GM19193 (cell line): ENCODE data around the gene NOX5.

Source experiments
- POLR2A ChIP-seq: IDR thresholded peaks from 4 replicates; pipeline ENCODE4 v1.6.1; 2011; ENCODE audit not compliant: insufficient read depth, insufficient read length; ENCODE audit errors: extremely low read depth

The NOX5 gene

DNA sequence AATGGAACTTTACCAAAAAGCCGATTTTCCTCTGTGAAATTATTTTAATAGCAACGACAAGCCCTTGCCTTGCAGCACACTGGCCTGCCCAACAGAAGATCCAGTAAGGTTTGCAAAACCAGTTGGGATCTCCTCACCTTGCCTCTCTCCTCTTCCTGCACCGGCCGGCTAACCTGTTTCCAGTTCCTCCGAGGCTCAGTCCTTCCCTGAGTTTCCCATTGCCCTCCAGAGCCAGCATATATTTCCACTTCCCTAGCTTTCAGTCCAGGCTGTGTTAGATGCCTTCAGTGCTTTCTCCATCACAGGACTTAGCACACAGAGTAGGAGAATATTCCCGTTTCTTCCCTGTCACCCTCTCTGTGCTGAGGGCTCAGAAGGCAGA is 60.3 kb downstream of the NOX5 start:
- no peak for TF ChIP-seq POLR2A

DNA sequence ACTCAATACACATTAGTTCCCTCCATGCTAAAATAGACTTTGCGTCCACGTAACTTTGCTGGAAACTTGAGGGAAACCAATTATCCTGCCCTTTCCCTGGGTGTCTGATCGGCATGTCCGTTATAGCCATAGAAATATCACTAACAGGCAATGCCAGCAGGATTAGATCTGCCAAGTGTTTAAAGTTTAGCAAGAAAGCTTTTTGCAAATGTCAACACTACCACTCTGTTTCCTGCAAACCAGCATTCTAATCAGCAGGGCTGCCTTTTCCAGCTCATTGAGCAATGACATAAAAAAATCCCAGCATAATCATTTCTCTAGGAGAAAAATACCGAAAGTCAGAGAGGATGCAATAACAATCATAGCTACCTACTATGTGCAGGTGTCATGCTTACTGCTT is 60.9 kb downstream of the NOX5 start:
- no peak for TF ChIP-seq POLR2A

DNA sequence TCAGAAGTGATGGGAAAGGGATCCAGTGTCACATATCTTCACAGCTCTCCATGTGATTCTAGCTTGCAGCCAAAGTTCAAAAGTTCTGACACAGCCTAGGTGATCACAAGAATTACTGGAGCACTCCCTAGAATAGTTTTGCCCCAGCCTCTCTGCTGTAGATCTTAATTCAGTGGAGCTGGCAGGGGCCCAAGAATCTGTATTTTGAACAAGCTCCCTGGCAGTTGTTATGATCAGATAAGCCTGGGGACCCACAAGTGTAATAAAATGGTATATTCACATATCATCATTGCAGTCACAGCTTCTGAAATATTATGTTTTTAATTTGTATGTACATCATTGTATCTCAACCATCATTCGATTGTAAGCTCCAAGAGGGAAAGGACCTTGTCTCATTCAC is 62.3 kb downstream of the NOX5 start:
- TF ChIP-seq POLR2A = no peak

DNA sequence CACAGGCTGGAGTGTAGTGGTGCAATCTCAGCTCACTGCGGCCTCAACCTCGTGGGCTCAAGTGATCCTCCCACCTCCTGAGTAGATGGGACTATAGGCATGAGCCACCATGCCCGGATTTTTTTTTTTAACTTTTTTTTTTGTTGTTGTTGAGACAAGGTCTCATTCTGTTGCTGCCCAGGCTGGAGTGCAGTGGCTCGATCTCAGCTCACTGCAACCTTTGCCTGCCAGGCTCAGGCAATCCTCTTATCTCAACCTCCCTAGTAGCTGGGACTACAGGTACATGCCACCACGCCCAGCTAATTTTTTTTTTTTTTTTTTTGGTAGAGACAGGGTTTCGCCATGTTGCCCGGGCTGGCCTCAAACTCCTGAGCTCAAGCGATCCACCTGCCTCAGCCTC is 64.1 kb downstream of the NOX5 start:
- no peak for TF ChIP-seq POLR2A

DNA sequence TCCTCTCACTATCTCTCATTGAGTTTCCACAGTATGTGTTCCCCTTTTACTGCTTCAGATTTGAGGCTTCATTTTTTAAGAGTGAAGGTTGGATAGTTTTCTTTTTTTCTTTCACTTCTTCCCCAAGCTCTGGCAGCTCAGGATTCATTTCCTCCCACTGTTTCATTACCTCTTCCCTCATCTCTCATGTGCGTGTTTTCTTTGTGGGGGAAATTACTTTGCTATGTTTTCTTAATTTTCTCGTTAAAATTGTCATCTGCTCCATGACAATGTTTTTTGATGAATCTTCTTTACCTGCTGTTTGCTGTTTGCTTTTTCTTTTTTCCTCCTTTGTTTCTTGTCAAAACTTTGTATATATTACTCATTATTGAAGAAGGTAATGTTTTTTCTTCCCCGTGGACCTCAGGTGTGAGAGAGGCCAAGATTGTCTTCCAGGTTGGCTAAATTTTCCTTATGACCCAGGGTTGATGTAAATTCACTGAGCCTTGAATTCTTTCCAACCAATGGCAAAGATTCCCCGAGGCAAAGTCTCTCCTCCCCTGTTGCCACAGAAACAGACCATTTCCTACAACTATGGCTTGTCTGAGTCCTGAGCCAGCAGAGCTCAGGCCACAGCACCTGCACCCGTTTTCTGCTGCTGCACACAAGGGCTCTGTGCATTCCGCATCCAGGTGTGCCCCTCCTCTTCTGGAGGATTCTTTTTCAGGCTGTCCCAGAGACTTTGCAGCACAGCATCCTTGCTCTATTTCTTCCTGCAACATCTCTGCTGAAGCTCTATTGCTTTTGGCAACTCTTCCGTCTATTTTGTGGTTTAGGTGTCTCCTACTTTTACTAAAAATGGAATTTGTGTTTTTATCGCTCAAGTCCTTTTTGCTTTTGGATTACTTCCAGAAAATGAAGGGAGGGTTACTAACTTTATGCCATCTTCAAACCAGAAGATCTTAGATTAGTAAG is 66.1 kb downstream of the NOX5 start:
- TF ChIP-seq POLR2A = no peak

DNA sequence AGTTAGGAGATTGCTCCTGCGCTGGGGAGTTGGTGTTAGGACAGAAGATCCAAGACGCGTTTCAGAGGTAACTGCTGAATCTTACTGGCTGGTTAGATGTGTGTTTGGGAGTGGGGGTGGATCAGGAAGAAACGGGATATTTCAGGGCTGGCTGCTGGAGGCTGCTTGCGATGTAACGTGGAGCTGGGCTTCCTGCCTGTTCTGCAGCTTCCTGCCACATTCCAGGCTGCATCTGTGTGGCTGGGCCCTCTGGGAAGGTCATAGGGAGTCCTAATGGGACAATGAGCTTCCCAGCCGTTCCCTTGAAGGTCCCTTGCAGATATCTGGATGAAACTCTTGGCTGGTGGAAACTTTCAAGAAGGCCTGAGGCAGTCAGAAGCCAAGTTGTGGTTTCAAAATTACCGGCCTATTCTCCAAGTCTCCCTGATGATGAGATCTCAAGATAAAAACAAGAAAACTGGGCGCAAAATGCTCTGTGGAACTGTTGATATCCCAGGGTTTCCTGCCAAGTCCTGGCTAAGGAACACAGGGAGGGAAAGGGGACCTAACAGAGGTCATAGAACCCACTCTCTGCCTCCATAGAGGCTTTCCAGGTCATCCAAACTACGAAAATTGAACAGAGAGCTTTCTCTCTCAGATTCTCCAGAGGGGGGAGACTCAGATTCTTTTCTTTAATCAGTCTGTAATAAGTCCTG is 67.0 kb downstream of the NOX5 start:
- TF ChIP-seq POLR2A = no peak

DNA sequence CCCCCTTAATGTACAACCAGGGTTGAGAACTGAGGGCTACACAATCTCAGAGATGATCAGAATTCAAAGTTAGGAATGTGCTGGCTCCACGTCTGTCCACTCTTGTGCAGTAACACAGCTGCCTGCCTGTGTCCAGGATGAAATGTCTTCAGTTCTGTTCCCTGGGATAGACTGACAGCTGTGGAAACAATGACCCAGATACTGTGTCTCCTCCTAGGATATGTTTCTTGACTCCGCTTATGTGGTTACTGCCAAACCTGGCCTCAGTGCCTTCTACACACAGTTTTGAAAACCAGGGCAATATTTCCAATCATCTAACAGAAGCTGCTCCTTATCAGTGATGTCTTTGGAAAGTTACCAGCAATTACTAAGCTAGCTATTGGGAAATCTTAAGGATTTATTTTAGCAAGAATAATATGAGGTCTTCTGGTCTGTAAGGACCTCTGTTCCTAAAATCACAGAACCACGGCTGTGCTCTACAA is 67.6 kb downstream of the NOX5 start:
- no peak for TF ChIP-seq POLR2A

DNA sequence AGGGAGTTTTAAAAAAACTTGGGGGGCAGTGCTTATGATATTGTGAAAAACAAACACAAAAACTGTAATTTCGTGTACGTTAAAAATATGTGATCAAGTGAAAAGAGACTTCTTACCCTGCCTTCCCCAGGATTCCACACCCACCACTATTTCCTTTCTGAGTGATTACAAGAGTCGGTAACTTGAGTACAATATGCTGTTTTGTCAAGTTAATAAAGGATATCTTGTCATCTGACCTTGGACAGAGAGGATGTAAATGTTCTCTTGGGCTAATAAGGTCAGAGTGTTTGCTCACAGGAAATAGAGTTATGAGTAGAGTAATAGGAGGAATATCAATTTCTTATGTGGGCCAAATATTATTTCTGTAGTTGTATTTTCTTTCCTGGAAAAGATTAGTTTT is 68.1 kb downstream of the NOX5 start:
- no peak for TF ChIP-seq POLR2A

DNA sequence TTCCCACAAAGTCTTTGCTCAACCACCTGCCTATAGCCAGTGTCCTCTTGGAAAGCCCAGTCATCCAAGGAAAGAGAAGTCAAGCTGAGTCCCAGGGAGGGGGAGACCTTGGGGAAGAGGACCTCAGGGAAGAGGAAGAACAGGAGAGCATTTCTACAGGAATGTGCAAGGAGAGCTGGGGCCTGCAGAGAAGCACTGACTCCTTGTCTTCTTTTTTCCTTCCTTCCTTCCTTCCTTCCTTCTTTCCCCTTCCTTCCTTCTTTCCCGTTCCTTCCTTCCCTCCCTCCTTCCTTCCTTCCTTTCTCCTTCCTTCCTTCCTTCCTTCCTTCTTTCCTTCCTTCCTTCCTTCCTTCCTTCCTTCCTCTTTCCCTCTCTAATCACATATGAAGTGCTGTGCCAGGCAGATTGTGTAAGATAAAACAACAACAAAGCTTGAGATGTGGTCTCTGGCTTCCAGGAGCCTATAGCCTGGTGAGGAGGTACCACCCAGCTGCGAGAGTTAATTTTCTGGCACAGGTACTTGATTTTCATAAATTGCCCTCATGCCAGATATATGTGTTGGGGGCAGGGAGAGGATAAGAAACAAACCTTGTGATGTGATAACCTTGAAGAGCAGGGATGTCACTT is 70.0 kb downstream of the NOX5 start:
- TF ChIP-seq POLR2A = no peak

DNA sequence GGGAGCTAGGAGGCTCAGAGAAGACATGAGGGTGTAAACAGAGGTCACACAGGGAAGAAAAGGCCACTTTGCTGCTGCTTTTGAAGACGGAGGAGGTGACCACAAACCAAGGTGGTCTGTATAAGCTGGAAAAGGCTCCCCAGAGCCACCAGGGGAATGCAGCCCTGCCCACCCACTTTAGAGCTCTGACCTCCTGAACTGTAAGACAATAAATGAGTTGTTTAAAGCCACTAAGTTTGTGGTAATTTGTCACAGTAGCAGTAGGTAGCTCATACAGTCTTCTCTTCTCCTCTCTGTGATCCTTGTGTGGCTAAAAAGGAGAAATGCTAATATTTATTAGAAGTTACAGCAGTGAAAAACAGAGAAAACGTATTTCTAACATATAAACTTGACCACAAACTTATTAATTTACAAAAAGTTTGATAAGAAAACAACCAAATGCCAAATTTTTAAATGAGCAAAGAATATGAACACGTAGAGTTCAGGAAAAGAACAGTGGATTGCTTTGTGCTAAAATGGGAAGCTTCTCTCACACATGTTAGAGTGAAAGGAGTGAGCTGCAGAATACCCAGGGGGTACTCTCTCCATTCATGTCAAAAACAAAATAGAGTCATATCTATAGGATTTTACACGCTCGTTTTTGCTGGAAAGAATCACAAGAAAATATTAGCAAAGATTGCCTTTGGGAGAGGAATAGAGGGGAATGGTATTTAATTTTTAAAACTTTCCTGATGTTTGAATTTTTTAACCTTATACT is 71.0 kb downstream of the NOX5 start:
- no peak for TF ChIP-seq POLR2A

DNA sequence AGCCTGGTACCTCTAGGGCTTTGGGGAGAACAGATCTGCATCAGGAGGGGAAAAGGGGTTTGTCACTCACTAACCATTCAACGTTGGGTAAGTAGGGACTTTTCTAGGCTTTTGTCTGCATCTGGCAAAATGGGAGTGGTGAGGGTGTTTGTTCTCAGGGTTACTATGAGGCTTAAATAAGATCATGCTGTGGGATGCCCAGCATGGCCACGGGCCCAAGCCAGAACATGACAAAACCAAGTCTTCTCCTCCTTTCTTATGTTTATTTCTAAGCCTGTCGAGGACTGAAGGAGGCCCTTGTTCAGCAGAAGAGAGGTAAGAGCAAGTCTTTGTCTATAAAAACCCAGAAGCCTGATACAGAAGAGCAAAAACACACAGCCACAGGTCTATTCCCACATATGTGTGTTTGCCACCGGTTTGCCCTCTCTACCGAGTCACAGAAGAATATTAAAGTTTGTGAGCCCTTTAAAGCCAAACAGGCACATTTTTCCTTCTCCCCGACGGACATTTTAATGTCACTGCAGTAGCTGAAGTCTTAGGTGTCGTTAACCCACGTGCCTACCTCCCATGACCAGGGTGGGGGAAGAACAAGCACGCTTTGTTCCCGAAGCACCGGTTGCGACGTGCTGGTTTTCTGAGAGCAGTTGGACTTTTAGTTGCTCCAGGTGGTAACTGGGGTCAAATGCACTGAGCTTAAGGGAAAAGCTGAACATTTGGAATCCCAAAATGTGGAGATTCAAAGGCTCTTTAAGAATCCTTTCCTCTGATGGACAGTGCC is 72.1 kb downstream of the NOX5 start:
- TF ChIP-seq POLR2A = no peak

DNA sequence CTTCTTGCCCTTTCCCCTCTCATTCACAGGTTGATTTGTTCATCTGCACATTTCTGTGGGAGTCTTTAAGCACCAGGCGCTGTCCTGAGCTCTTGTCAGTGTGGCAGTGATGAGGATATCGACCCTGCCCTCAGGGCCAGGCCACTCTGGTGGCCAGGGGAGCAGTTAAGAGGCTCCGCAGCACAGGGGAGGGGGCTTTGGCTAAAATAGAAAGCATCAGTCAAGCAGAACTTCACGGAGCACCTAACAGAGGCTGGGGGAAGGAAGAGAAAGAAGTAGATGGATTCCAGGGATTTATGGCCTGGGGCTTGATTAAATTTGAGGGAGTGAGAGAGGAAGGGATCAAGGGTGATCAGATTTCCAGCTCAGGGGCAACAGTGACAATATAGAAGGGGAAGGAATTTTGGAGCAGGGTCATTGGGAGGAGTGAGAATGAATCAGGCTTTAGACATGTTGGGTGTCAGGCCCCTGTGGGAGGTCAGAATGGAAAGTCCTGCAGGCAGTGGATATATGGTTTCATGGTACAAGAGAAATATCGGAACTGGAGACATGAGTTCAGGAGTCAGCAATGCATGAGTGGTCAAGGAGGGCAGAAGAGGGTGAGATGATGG is 73.0 kb downstream of the NOX5 start:
- TF ChIP-seq POLR2A = no peak

DNA sequence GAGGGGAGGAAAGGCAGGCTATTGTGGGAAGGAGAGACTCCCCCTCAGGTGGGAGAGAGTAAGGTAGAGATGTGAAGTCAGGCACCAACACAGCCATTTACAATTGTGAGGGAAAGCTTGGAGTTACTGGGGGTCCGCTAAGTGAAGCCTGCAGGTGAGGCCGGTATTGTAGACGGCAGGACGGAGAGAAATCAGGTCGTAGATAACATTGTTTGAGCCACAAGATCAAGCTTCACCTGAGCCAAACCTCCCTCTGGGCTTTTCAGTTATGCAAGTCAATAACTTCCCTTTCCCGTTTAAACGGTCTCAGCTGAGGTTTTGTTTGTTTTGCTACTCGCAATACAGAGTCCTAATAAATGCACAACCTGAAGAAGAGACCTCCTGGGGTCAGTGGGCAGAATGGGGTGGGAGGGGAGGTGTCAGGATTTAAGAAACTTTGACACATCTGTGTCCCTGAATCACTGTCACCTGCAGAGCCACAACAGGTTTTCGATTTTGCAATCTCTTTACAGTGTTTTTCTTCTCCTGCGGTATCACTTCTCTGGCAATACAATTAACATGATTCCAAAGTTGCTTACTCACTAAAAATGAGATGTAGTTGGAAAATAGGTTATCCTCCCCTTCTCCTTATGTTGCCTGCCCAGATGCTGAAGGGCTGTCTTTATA is 73.9 kb downstream of the NOX5 start:
- TF ChIP-seq POLR2A = no peak
